Common myeloid progenitor, CD34-positive (primary cell): Measurements from ENCODE around the gene ADAM11. TPM values are rescaled to one million over a fixed set of nuclear protein-coding genes. Genes with fewer than 3 reads are reported as not detected.
A peak's percentile ranks its signal among the peaks of the same experiment; 100 is the strongest.
"Not testable (repeated sequence)": the region's sequence is repeated elsewhere in the genome, so short reads cannot be mapped to it uniquely, and the experiment has no call there.

Source experiments
- CTCF ChIA-PET: fragments of 350-600 bp; sonication (Branson Sonifier 250); formaldehyde crosslinking; loops from one replicate; lab custom pipeline; 2021; ENCODE audit warnings: antibody characterized with exemption; lab: Charles Lee
- POLR2A ChIA-PET: fragments of 350-600 bp; sonication (Branson Sonifier 250); formaldehyde crosslinking; loops from one replicate; lab custom pipeline; 2021; ENCODE audit warnings: antibody characterized with exemption; lab: Charles Lee
- DNase-seq, 3 donors: peaks; one replicate each; pipeline versions ENCODE4 v3.0.0 to v3.0.0-alpha.2; 2013
- H3K27ac ChIP-seq, 2 experiments: 1 replicate in 1 of 2; 2 replicates in 1 of 2; pipeline ENCODE4 v1.7.0; 2013; ENCODE audit warnings: inconsistent platforms in 2 of 2, low read length in 2 of 2, mild to moderate bottlenecking in 2 of 2, low read depth in 1 of 2, moderate library complexity in 1 of 2; ENCODE audit not compliant: severe bottlenecking in 2 of 2, insufficient read depth in 1 of 2, poor library complexity in 1 of 2
- H3K27me3 ChIP-seq, 5 experiments: replicated peaks in 2 of 5; 1 replicate in 3 of 5; 2 replicates in 2 of 5; pipeline versions ENCODE4 v1.6.1 to v1.7.0; 2013; ENCODE audit warnings: low read length in 4 of 5, mild to moderate bottlenecking in 2 of 5, moderate library complexity in 2 of 5, inconsistent platforms in 1 of 5; ENCODE audit not compliant: insufficient read depth in 5 of 5, control insufficient read depth in 4 of 5
- H3K36me3 ChIP-seq, 4 experiments: 1 replicate in 2 of 4; 2 replicates in 2 of 4; pipeline versions ENCODE4 v1.6.1 to v1.7.0; 2013; ENCODE audit warnings: low read length in 3 of 4, control low read depth in 1 of 4, mild to moderate bottlenecking in 1 of 4; ENCODE audit not compliant: control insufficient read depth in 4 of 4, insufficient read depth in 4 of 4
- H3K4me1 ChIP-seq, 4 experiments: 1 replicate in 3 of 4; 2 replicates in 1 of 4; pipeline versions ENCODE4 v1.6.1 to v1.7.1; 2013; ENCODE audit warnings: low read length in 3 of 4, mild to moderate bottlenecking in 3 of 4, control low read depth in 1 of 4, inconsistent platforms in 1 of 4, moderate library complexity in 1 of 4; ENCODE audit not compliant: control insufficient read depth in 4 of 4, insufficient read depth in 4 of 4; ENCODE audit errors: control extremely low read depth in 1 of 4
- H3K4me3 ChIP-seq, 7 experiments: 1 replicate in 4 of 7; 2 replicates in 3 of 7; pipeline versions ENCODE4 v1.5.1 to v1.7.0; 2013; ENCODE audit warnings: mild to moderate bottlenecking in 7 of 7, low read length in 6 of 7, moderate library complexity in 6 of 7, inconsistent platforms in 2 of 7, low read depth in 2 of 7, control low read depth in 1 of 7; ENCODE audit not compliant: insufficient read depth in 4 of 7, control insufficient read depth in 1 of 7; ENCODE audit errors: extremely low read depth in 1 of 7
- H3K9me3 ChIP-seq, 5 experiments: 1 replicate in 4 of 5; 2 replicates in 1 of 5; pipeline versions ENCODE4 v1.6.1 to v1.7.1; 2013; ENCODE audit warnings: low read length in 4 of 5, mild to moderate bottlenecking in 2 of 5, inconsistent platforms in 1 of 5, low read depth in 1 of 5, moderate library complexity in 1 of 5; ENCODE audit not compliant: control insufficient read depth in 4 of 5, insufficient read depth in 2 of 5; ENCODE audit errors: control extremely low read depth in 1 of 5
- WGBS: methylation state at CpG from one replicate; pipeline ENCODE4 v1.1.5; 2013; ENCODE audit not compliant: insufficient coverage; 5-methylcytosine and 5-hydroxymethylcytosine counted together
- polyA plus RNA-seq: library from polyadenylated mRNA; unstranded; fragments of 120-200 nt; gene quantifications from one replicate; pipeline ENCODE4 v1.2.1, GENCODE V29; 2013

The ADAM11 gene, protein sequence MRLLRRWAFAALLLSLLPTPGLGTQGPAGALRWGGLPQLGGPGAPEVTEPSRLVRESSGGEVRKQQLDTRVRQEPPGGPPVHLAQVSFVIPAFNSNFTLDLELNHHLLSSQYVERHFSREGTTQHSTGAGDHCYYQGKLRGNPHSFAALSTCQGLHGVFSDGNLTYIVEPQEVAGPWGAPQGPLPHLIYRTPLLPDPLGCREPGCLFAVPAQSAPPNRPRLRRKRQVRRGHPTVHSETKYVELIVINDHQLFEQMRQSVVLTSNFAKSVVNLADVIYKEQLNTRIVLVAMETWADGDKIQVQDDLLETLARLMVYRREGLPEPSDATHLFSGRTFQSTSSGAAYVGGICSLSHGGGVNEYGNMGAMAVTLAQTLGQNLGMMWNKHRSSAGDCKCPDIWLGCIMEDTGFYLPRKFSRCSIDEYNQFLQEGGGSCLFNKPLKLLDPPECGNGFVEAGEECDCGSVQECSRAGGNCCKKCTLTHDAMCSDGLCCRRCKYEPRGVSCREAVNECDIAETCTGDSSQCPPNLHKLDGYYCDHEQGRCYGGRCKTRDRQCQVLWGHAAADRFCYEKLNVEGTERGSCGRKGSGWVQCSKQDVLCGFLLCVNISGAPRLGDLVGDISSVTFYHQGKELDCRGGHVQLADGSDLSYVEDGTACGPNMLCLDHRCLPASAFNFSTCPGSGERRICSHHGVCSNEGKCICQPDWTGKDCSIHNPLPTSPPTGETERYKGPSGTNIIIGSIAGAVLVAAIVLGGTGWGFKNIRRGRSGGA
- 1.5 TPM for polyA plus RNA-seq

DNA sequence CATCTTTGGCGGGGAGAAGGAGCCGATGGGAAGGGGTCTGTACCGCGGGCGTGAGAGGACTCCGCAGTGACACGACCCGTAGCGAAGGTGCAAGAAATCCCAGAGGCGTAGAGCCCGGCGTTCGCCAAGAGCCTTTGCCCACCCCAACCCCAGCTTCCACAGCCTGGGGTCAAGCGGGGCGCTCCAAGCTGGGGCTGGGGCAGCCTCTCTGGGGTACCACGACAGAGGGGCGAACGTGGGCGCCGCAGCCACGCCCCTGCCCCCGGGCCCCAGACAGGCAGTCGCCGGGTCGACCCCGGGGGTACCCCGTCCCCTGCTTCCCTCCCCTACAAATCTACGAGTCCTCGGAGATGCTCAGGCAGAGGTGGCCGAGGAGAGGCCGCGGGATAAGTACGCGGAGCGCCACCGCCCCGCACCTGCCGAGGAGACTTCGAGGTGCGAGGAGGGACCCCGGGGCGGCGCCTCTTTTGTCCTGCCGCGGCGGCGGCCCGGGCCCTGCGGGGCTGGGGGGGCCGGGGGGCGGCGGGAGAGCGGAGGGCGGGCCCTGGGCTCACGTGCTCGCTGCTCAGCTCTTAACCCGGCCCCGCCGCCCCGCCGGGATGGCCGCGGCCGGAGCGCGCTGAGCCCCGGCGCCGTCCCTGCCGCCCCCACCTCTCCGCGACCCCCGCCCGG lies at the start of gene ADAM11:
Gene ADAM11 (plus strand): TSS at position 575 of the 672 bp plus-strand sequence. CDS start 212 bp downstream, outside the sequence.
- CTCF ChIA-PET: interaction anchor here (1.3 to 1.6 kb wide), 2 partner anchors 20 to 120 kb away, joined by 3 to 4 read pairs; no protein-coding TSS in a partner anchor
- whole genome bisulfite sequencing: 8% methylated on average over 43 of the region's 74 CpGs

DNA sequence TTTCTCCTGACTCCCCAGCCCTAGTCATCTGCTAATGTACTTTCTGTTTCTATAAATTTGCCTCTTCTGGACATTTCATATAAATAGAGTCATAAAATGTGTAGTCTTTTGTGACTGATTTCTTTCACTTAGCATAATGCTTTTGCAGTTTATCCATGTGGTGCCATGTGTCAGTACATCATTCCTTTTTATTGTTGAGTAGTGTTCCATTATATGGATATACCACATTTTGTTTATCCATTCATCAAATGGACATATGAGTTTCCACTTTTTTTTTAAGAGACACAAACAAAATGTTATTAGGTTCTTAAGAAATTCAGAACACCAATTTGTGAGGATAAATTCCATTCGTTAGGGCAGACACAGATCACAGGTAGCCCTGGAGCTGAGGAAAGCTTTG lies 39.3 kb upstream of the ADAM11 start:
- H3K27ac ChIP-seq: no peak overlapping the region
- H3K36me3 ChIP-seq: peaks cover 2 to 36% (median 14%) of the 10 kb centered on the region in 4 experiments
- WGBS: 100% methylated on average over 1 of the region's 1 CpG
- DNase-seq: no peak
- H3K27me3 ChIP-seq: no peaks in the 10 kb centered on the region
- ChIA-PET CTCF (no interaction called here), POLR2A (interaction anchor here (0.6 kb wide), 1 partner anchor 819 kb away, joined by 4 read pairs; no protein-coding TSS in a partner anchor)
- no peaks in the 10 kb centered on the region for H3K9me3 ChIP-seq
- H3K4me1 ChIP-seq: no peaks in the 10 kb centered on the region
- H3K4me3 ChIP-seq: no peak overlapping the region

More for the DNA sequence above, at the start of gene ADAM11:
- peak in 2 of 3 donors; percentile 15 to 35 for DNase-seq
- H3K9me3 ChIP-seq: no peaks in the 10 kb centered on the region
- H3K4me1 ChIP-seq: peaks cover 0 to 15% (median 13%) of the 10 kb centered on the region in 4 experiments
- POLR2A ChIA-PET: interaction anchor here (0.6 to 1.0 kb wide), 2 partner anchors 9 to 559 kb away, joined by 5 read pairs; no protein-coding TSS in a partner anchor
- no peak within 1 kb of the TSS for H3K27ac ChIP-seq
- H3K4me3 ChIP-seq: peak within 1 kb of the TSS in 4 of 7 experiments; percentile 20 to 66 (median 35)
- peaks cover 0 to 43% (median 7%) of the 10 kb centered on the region in 5 experiments for H3K27me3 ChIP-seq
- H3K36me3 ChIP-seq: no peaks in the 10 kb centered on the region

DNA sequence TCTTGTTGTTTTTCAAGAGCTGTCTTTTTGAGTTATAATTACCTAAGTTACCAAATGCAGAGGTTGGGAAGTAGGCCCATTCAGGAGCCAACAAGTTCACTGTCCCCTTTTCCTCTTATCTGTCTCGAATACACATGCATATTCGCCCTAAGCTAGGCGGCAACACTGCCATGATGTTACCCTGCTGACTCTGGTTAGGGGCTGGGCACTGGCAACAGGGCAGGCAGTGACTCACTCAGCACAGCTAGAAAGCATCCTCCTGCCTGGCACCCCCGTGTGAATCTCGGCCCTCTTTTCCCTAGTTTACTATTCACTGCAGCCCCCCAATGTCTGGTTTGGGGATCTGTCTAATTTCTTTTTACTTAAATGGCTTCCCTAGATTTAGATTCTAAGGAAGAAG lies 36.5 kb upstream of the ADAM11 start:
- POLR2A ChIA-PET: no interaction called here
- Histone ChIP-seq H3K36me3 (peaks cover 2 to 45% (median 16%) of the 10 kb centered on the region in 4 experiments), H3K4me3 (no peak overlapping the region), H3K27ac (no peak overlapping the region), H3K9me3 (no peaks in the 10 kb centered on the region), H3K27me3 (no peaks in the 10 kb centered on the region), H3K4me1 (no peaks in the 10 kb centered on the region)
- CTCF ChIA-PET: interaction anchor here (1.4 kb wide), 1 partner anchor 12 kb away, joined by 3 read pairs; no protein-coding TSS in a partner anchor
- 100% methylated on average over 3 of the region's 5 CpGs for WGBS
- DNase-seq: no peak

DNA sequence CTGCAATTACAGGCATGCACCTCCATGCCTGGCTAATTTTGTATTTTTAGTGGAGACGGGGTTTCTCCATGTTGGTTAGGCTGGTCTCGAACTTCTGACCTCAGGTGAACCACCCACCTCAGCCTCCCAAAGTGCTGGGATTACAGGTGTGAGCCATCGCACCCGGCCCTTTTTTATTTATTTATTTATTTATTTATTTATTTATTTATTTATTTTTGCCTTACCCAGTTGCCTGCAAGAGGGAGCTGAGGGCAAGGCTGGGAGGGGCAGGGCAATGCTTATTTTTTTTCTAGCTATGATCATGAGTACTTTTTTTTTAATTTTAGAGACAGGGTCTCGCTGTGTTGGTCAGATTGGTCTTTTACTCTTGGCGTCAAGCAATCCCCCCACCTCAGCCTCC lies 32.7 kb upstream of the ADAM11 start:
- H3K27ac ChIP-seq, DNase-seq, H3K27me3 ChIP-seq, H3K4me3 ChIP-seq, H3K4me1 ChIP-seq, POLR2A ChIA-PET, H3K9me3 ChIP-seq: not testable (repeated sequence)
- 100% methylated on average over 2 of the region's 6 CpGs for WGBS
- H3K36me3 ChIP-seq: peaks cover 0 to 46% (median 31%) of the 10 kb centered on the region in 4 experiments
- CTCF ChIA-PET: interaction anchor here (1.4 kb wide), 1 partner anchor 31 kb away, joined by 3 read pairs; no protein-coding TSS in a partner anchor

DNA sequence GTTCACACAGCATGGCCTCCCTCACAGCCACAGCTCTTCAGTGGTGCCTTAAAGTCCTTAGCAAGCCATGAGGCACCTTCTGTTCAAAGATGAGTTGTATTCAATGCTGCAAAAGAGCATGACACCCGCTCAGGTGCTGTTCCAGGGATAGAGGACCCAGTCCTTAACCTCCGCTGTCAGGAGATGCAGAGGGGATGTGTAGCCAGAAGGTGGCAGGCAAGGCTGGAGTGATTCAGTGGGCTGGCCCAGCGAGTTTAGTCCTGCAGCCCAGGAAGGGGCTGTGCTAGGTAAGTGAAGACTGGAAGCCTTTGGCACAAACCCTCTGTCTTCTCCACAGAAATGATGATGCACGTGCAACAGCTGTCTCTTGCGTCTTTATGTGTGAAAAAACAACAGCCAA lies 25.0 kb upstream of the ADAM11 start:
- Histone ChIP-seq H3K27me3 (no peaks in the 10 kb centered on the region), H3K4me1 (no peaks in the 10 kb centered on the region), H3K4me3 (no peak overlapping the region), H3K9me3 (no peaks in the 10 kb centered on the region), H3K36me3 (peaks cover 0 to 60% (median 34%) of the 10 kb centered on the region in 4 experiments), H3K27ac (no peak overlapping the region)
- DNase-seq: peak; percentile 22 to 50 (median 39)
- 77% methylated on average over 4 of the region's 5 CpGs for WGBS
- CTCF ChIA-PET: interaction anchor here (0.6 to 1.9 kb wide), 13 partner anchors 11 to 1077 kb away, joined by 3 to 7 read pairs (median 4); no protein-coding TSS in a partner anchor
- POLR2A ChIA-PET: no interaction called here

DNA sequence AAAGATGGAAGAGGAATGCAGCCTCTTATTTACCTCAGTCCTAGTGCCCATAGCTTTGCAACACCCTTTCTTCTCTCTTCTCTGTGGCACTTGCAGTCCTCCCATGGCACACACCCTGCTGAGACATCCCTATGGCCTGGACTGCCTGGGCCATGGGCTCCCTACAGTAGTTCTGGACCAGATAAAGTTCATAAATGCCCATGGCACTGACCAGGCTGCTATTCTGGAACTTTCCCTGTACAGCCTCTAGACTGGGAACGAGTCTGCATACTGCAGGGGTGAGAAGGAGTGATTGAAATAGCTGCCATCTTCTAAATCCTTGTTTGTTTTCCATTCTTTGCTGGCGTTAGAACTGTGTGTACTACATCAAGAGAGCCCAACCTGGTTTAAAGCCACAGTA lies 24.5 kb upstream of the ADAM11 start:
- Histone ChIP-seq H3K27me3 (no peaks in the 10 kb centered on the region), H3K27ac (no peak overlapping the region), H3K4me1 (no peaks in the 10 kb centered on the region), H3K9me3 (no peaks in the 10 kb centered on the region), H3K4me3 (no peak overlapping the region), H3K36me3 (peaks cover 0 to 63% (median 34%) of the 10 kb centered on the region in 4 experiments)
- no peak for DNase-seq
- ChIA-PET POLR2A (no interaction called here), CTCF (interaction anchor here (0.6 to 1.9 kb wide), 12 partner anchors 9 to 1077 kb away, joined by 3 to 7 read pairs (median 4); no protein-coding TSS in a partner anchor)
- 100% methylated on average over 2 of the region's 2 CpGs for WGBS
